ENCODE data around the gene BCR.

DNA sequence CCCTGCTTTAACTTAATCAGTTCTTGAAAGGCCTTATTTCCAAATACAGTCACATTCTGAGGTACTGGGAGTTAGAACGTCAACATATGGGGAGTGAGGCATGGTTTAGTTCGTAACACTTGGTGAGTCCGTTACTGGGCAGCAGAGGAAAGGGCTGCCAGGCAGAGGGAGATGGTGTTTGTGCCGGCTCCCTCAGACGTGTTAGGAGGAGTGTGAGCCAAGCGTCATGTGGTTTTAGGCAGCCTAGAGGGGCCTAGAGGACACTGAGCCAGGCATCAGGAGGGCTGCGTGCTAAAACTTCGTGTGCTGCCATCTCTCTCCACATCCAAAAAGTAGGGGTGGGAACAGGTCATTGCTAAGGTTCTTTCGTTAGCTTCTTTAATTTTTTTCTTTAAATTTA, 10.2 kb downstream of the BCR start:
- no peak for TF ChIP-seq RBBP5 (IDR thresholded peaks at IDR 0.05; ENCODE audit: borderline replicate concordance, low read depth, low read length)
- no peak for TF ChIP-seq YY1 (IDR thresholded peaks at IDR 0.05; ENCODE audit: low read depth, low read length)
- TF ChIP-seq, protein P1, sequence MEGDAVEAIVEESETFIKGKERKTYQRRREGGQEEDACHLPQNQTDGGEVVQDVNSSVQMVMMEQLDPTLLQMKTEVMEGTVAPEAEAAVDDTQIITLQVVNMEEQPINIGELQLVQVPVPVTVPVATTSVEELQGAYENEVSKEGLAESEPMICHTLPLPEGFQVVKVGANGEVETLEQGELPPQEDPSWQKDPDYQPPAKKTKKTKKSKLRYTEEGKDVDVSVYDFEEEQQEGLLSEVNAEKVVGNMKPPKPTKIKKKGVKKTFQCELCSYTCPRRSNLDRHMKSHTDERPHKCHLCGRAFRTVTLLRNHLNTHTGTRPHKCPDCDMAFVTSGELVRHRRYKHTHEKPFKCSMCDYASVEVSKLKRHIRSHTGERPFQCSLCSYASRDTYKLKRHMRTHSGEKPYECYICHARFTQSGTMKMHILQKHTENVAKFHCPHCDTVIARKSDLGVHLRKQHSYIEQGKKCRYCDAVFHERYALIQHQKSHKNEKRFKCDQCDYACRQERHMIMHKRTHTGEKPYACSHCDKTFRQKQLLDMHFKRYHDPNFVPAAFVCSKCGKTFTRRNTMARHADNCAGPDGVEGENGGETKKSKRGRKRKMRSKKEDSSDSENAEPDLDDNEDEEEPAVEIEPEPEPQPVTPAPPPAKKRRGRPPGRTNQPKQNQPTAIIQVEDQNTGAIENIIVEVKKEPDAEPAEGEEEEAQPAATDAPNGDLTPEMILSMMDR (IDR thresholded peaks at IDR 0.05; ENCODE audit: control extremely low read depth in 1 of 3, insufficient read depth in 1 of 3, low read depth in 1 of 3, low read length in 3 of 3) = no peak
- TF ChIP-seq TAF1 (IDR thresholded peaks at IDR 0.05; ENCODE audit: low read depth, low read length) = no peak
- no peak for TF ChIP-seq RFX5 (IDR thresholded peaks at IDR 0.05; ENCODE audit: borderline replicate concordance, low read depth, low read length)
- TF ChIP-seq CHD1 (IDR thresholded peaks at IDR 0.05; ENCODE audit: low read depth, low read length) = no peak
- TF ChIP-seq SIRT6 (IDR thresholded peaks at IDR 0.05; ENCODE audit: low read length) = no peak
- no peak for TF ChIP-seq SIN3A (conservative IDR thresholded peaks at IDR 0.05 in 1 of 2, IDR thresholded peaks at IDR 0.05 in 1 of 2; ENCODE audit: low read depth in 1 of 2, low read length in 2 of 2)
- TF ChIP-seq RXRA (IDR thresholded peaks at IDR 0.05; ENCODE audit: insufficient read depth, low read depth, low read length) = no peak
- no peak for TF ChIP-seq POLR2A (IDR thresholded peaks at IDR 0.05; ENCODE audit: control extremely low read depth in 1 of 2, low read depth in 2 of 2, low read length in 2 of 2)
- TF ChIP-seq TCF12 (IDR thresholded peaks at IDR 0.05; ENCODE audit: low read depth, low read length) = no peak
- TF ChIP-seq CBX8 (IDR thresholded peaks at IDR 0.05; ENCODE audit: borderline replicate concordance, low read depth, low read length) = no peak

Data from H1 (cell line).